Upper lobe of left lung (tissue), 6 donors: Measurements from ENCODE around the gene EN2. TPM values are rescaled to one million over a fixed set of nuclear protein-coding genes. Genes with fewer than 3 reads are reported as not detected.

Experiments used
- ATAC-seq, 2 donors: fragments of 200-7000 bp; cut with Tn5 transposase; one replicate each; pipeline ENCODE4 v1.9.1; 2022; ENCODE audit warnings: mild to moderate bottlenecking in 2 of 2, moderate library complexity in 2 of 2; ENCODE audit not compliant: low FRiP score in 2 of 2
- DNase-seq, 2 donors: peaks; one replicate each; pipeline ENCODE4 v3.0.0-alpha.2; 2019 to 2020
- H3K27ac ChIP-seq, 4 donors: fragments of 200-600 bp; sonication (generic); one replicate each; pipeline ENCODE4 v1.5.1; 2016 to 2019
- H3K27me3 ChIP-seq, 4 donors: fragments of 200-600 bp; sonication (generic); one replicate each; pipeline ENCODE4 v1.5.1; 2017 to 2019
- H3K36me3 ChIP-seq, 4 donors: fragments of 200-600 bp; sonication (generic); one replicate each; pipeline ENCODE4 v1.5.1; 2016 to 2019
- H3K4me1 ChIP-seq, 4 donors: fragments of 200-600 bp; sonication (generic); one replicate each; pipeline ENCODE4 v1.5.1; 2018 to 2019
- H3K4me3 ChIP-seq, 4 donors: fragments of 200-600 bp; sonication (generic); one replicate each; pipeline ENCODE4 v1.5.1; 2017 to 2019; ENCODE audit warnings: mild to moderate bottlenecking in 2 of 4, moderate library complexity in 1 of 4
- H3K9me3 ChIP-seq, 4 donors: fragments of 200-600 bp; sonication (generic); one replicate each; pipeline ENCODE4 v1.5.1; 2018 to 2019
- CTCF ChIP-seq, 6 experiments: fragments of 450-650 bp in 4 of 6; fragments of 200-600 bp in 2 of 6; sonication (generic) in 2 of 6; IDR thresholded peaks; one replicate each; pipeline ENCODE4 v1.5.1; 2016 to 2019; ENCODE audit warnings: antibody characterized with exemption in 6 of 6
- EP300 ChIP-seq, 4 donors: sonication (generic); formaldehyde crosslinking; IDR thresholded peaks; one replicate each; pipeline ENCODE4 v1.5.1; 2017; ENCODE audit warnings: antibody characterized with exemption in 4 of 4, control low read depth in 2 of 4
- POLR2A ChIP-seq, 4 donors: fragments of 450-650 bp; IDR thresholded peaks; one replicate each; pipeline ENCODE4 v1.5.1; 2016 to 2017; ENCODE audit warnings: antibody characterized with exemption in 4 of 4, mild to moderate bottlenecking in 2 of 4
- POLR2AphosphoS5 ChIP-seq, 2 donors: sonication (generic); formaldehyde crosslinking; IDR thresholded peaks; one replicate each; pipeline ENCODE4 v1.5.1; 2017; ENCODE audit warnings: antibody characterized with exemption in 2 of 2
- WGBS, 2 donors: methylation state at CpG; one replicate each; pipeline ENCODE4 v1.1.5; 2017 to 2018; 5-methylcytosine and 5-hydroxymethylcytosine counted together
- total RNA-seq, 6 donors: library from RNA; depleted of rRNA in 4 of 6; stranded (reverse); fragments of >200 nt in 4 of 6; gene quantifications; one replicate each; pipeline versions ENCODE4 v1.1.0 to v1.2.1, GENCODE V29; 2016 to 2021
- donor health status: DM: no; HTN: no; CAD: no; lungs with moderate emphysema.
- donor health status: DM: no; HTN: yes; CAD: no; lungs with severe emphysema.

EN2 gene
- total RNA-seq, 6 donors from 2014 or later, result not detected

DNA sequence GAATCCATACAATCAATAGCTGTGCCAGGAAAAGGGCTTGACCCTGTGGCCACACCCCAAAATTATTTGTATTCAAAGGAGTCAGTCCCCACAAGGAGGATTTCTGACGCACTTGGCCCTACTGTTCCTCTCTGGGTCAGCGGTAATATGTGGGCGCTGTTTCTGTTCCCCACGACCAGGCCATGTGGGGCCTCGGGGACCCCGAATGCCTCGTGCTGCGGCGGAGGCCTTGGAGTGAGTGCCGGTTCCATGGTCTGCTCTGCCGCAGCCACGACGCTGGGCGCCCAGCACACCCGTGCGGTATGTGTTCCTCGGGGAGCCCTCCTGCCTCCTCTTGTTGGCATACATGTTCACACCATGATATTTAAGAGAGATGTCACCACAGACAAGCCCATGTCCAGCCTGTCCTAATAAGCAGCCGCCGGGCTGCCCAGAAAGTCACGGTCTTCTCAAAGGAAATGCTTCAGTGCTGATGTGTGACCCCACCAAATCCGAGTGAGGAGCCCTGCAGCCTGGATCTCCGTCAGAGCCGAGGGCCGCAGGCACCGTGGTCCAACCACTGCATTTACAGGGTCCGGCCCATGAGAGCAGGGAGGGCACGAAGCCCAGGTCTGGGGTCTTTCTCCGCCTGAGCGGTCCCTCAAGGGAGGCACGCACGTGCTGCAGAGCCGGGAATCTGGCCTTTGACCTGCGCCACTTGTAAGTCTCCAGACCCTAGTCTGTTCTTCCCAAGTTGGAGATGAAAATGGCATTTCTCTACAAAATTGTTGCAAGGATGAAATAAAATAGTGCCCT, 36.0 kb downstream of the EN2 start:
- WGBS, 2 donors, result 81 to 90% methylated on average over 22 to 33 of the region's 33 CpGs
- H3K4me3 ChIP-seq, result no peak overlapping the region
- H3K4me1 ChIP-seq, result peaks cover 10 to 15% (median 14%) of the 10 kb centered on the region in 4 donors
- peaks cover 0 to 22% (median 3%) of the 10 kb centered on the region in 4 donors for H3K27me3 ChIP-seq
- H3K27ac ChIP-seq, result no peak overlapping the region
- no peak for ATAC-seq
- DNase-seq, result peak in 1 of 2 donors; percentile 66
- no peaks in the 10 kb centered on the region for H3K9me3 ChIP-seq
- no peaks in the 10 kb centered on the region for H3K36me3 ChIP-seq
- no peak for TF ChIP-seq POLR2A (IDR thresholded peaks at IDR 0.05)
- TF ChIP-seq POLR2AphosphoS5 (IDR thresholded peaks at IDR 0.05), result no peak
- TF ChIP-seq EP300 (IDR thresholded peaks at IDR 0.05), result no peak
- TF ChIP-seq CTCF (IDR thresholded peaks at IDR 0.05), result no peak

- Histone ChIP-seq H3K27me3 (peaks cover 0 to 20% (median 2%) of the 10 kb centered on the region in 4 donors), H3K27ac (no peak overlapping the region), H3K36me3 (no peaks in the 10 kb centered on the region), H3K4me1 (peaks cover 10 to 15% (median 14%) of the 10 kb centered on the region in 4 donors), H3K4me3 (no peak overlapping the region), H3K9me3 (no peaks in the 10 kb centered on the region)
- WGBS, 2 donors, result 85 to 88% methylated on average over 9 to 13 of the region's 16 CpGs
- ATAC-seq (no peak), DNase-seq (peak in 1 of 2 donors; percentile 76)
- TF ChIP-seq POLR2A (IDR thresholded peaks at IDR 0.05) (no peak), POLR2AphosphoS5 (IDR thresholded peaks at IDR 0.05) (no peak), EP300 (IDR thresholded peaks at IDR 0.05) (no peak), CTCF (IDR thresholded peaks at IDR 0.05) (no peak)
These were observed 36.6 kb downstream of the EN2 start for GRCh38 chr7:155494551-155494950.

- TF ChIP-seq CTCF (IDR thresholded peaks at IDR 0.05) (no peak), EP300 (IDR thresholded peaks at IDR 0.05) (no peak), POLR2A (IDR thresholded peaks at IDR 0.05) (no peak), POLR2AphosphoS5 (IDR thresholded peaks at IDR 0.05) (no peak)
- DNase-seq (peak in 1 of 2 donors; percentile 44), ATAC-seq (no peak)
- WGBS, 2 donors, result 74 to 79% methylated on average over 12 to 13 of the region's 13 CpGs
- Histone ChIP-seq H3K4me3 (no peak overlapping the region), H3K27me3 (peaks cover 0 to 11% (median 1%) of the 10 kb centered on the region in 4 donors), H3K9me3 (no peaks in the 10 kb centered on the region), H3K27ac (no peak overlapping the region), H3K4me1 (peaks cover 5 to 8% (median 7%) of the 10 kb centered on the region in 4 donors), H3K36me3 (no peaks in the 10 kb centered on the region)
These were observed 37.7 kb downstream of the EN2 start for GRCh38 chr7:155495440-155496248.

GRCh38 chr7:155496267-155497005, 38.5 kb downstream of the EN2 start:
- Histone ChIP-seq H3K36me3 (no peaks in the 10 kb centered on the region), H3K27me3 (peaks cover 0 to 6% (median 1%) of the 10 kb centered on the region in 4 donors), H3K27ac (no peak overlapping the region), H3K4me3 (no peak overlapping the region), H3K4me1 (peaks cover 0 to under 1% (median 0%) of the 10 kb centered on the region in 4 donors), H3K9me3 (no peaks in the 10 kb centered on the region)
- TF ChIP-seq POLR2AphosphoS5 (IDR thresholded peaks at IDR 0.05) (no peak), CTCF (IDR thresholded peaks at IDR 0.05) (no peak), POLR2A (IDR thresholded peaks at IDR 0.05) (no peak)
- WGBS, 2 donors, result 80 to 86% methylated on average over 22 to 23 of the region's 23 CpGs
- DNase-seq, result peak in 1 of 2 donors; percentile 59
- ATAC-seq, result no peak
